GM19463 (cell line): ENCODE measurements around the gene JAK1.
"Not testable (repeated sequence)": the region's sequence is repeated elsewhere in the genome, so short reads cannot be mapped to it uniquely, and the experiment has no call there.

Experiments used
- ATAC-seq: cut with Tn5 transposase; IDR thresholded peaks from one replicate; pipeline ENCODE4 v1.9.1; 2021; ENCODE audit warnings: mild to moderate bottlenecking, moderate library complexity; ENCODE audit not compliant: unreplicated experiment

Gene JAK1

DNA sequence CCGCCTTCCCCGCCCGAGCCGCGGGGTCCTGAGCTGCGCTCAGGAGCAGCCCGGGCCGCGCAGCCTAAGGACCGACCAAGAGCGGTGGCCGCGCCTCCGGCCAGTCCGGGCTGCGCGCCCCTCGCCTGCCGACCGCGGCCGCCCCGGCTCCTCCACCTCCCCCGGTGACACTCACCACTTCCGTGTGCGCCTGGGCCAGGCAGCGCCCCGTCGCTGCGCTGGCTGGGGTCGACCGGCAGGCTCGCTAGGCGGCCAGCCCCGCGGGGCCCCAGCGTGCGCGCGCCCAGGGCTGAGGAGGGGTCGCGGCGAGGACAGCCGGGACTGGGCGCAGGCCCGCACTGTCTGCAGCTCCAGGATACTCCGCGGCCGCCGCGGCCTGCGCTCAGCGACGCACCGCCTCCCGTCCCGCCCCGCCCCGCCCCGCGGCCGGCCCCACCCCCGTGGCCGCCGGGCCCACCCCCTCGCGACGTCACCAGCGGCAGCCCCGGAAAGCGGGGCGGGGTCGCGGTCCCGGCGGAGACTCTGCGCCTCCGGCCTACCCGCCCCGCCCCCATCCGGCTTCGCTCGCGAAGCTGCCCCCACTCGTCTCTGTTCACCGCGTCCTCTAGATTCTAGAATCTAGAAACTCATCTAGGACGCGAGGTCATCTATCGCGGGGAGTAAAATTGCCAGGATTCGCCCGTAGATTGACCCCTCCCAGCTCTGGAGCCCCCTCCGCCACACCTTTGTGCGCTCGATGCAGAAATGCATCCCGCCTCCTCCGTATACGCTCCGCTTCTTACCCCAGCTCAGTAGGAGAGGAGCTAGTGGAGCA is at the start of gene JAK1:
Gene JAK1 (minus strand): TSS at position 392 of the 814 bp plus-strand sequence. CDS start 80,285 bp downstream, outside the sequence.
- ATAC-seq = peak; percentile 76

DNA sequence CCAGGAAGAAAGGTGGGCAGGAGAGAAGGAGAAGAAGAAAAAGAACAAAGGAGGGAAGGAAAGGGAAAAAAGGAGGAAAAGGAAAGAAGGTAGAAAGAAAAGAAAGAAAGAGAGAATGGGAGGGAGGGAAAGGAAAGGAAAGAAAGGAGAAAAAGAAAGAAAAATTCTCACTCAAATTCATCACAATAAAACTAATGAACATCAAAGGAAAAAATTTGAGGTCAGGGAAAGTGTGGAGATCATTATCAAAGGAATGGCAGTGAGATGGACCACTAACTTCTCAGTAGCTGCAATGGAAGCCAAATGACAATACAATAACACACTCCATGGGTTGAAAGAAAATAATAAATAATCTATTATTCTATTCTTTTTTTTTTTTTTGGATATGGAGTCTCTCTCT is 48.0 kb upstream of the JAK1 start:
- no peak for ATAC-seq

DNA sequence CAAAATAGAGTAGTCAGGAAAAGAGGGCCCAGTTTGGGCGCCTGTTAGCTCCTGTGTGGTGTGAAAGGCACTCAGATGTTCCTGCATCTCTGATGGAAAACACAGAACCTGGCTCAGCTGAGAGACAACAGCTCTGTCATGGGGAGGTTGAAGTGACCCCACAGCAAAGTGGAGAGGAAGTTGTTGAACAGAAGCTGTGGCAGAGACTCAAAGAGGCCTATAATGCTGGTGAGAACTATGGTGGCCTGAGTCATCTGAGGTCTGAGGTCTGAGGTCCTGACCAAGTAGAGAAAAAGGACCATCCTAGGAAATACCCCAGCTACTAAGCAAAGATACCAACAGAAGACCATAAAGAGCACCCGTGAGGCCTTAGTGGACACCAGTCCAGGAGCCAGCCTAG is 45.6 kb upstream of the JAK1 start:
- no peak for ATAC-seq

DNA sequence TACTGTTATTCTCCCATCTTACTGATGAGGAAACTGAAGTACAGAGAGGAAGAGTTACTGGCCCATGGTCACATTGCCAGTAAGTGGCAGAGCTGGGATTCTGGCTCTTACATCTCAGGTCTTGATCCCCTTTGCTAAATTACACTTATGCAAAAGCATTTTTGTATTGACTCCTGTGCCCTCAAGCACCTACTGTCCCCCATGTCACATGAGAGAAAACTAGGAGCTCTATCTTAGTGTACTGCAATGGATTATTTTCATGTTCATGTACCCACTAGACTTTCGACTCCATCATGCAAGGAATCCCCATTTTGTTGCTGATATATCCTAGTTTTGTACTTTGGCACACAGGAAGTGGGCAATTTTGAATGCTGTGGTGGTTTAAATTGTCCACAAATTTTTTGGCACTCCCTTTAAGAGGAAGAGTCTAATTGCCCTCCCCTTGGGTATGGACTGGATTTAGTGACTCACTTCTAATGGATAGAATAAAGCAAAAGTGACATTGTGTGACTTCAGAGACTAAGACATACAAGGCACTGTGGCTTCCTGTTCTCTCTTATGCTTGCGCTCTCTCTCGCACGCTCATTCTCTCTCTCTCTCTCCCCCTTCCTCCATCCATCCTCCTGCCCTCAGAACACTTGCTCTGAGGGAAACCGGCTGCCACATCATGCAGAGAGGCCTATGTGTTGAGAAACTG is 43.5 kb upstream of the JAK1 start:
- no peak for ATAC-seq

DNA sequence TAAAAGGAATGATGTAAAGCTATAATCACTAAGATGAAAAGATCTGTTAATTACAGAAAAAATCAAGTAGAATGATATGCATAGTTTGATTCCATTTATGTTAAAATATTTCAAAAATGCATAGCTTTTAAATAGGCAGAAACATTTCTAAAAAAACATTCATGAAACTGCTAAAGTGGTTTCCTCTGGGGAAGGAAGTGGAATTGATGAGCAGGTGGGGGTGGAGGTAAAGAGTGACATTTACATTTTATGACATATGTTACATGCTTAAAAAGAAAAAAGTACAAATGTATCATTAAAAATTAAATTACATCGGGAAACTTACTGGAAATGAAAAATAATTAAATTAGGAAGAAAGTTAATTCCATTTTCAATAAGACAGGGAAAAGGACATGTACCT is 42.8 kb upstream of the JAK1 start:
- ATAC-seq = no peak

DNA sequence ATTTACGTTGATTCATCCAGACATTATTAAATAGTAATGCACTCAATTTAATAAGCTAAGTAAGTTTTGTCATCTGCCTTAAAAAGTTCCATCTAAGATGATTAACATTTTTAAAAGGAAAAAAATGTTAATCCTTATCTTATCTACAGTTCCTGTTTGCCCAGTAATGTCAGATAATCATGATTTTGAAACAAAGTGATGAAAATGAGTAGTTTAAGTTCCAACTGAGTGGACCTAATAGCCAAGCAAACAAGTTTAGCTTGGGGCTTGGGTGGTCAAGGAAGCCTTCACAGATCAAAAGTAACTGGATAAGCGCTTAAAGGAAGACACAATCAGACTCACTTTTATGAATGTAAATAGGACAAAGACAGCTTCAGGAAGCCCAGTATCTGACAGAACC is 40.5 kb upstream of the JAK1 start:
- no peak for ATAC-seq

DNA sequence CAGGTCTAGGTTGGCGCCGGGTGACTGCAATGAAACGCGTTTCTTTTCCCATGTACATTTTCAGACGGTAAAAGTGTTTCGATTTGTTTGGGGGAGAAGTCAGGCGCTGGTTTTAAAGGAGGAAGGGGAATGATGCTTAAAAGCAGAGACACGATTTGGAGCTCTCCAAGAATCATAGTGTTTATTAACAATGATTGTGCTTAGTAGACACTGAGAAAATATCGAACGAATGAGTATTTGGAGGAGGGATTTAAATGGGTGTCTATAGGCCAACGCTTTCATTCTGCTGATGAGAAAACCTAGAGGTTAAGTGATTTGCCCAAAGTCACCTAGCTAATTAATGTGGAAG is 36.9 kb upstream of the JAK1 start:
- ATAC-seq = no peak

DNA sequence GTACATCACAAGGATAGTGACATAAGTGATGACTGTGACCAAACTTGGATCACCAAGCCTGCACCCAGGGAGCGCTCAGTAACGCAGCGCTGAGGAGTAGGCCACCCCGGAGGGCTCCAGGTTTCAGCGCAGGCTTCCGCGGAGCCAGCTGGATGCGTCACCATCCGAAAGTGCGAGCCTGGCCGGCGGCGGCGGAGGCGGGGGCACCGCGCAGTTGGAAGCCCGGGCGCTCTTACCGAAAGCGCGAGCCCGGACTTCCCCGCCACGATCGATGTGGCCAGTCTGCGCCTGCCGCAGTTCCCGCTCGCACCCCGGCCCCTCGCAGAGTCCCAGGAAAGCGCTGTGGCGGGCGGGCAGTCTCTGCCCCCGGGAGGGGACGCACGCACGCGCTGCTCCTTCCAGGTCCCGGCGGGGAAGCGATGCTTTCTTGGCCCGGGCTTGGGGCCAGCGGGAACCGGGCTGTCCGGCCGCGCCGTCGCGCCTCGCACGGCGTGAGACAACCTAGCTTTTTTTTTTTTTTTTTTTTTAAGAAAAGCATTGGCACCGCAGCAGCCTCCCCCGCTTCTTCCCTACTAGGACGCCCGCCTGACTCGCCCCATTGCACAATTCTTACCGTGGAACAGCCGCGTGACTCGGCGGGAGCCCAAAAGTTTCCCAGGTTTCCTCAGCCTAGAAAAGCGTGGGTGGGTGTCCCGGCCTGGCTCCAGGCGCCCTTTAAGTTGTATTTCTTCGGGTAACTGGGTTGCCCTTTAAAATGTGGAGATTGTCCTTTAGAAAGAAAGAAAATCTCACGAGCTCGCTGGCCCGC is 36.4 kb upstream of the JAK1 start:
- peak; percentile 91 for ATAC-seq

DNA sequence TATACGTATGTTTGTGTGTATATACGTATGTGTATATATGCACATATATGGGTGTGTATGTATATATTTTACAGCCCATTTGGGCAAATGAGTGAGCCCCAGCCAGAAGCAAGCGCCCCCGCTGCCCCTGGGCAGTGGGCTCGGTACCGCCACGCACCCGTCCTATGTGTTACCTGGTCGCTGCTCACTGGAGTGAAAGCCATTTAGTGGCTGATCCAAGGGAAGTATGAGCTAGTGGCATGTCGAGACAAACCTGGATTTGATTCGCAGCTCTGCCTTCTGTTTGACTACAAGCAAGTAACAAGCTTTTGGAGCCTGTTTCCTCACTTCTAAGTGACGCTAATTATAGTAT is 35.8 kb upstream of the JAK1 start:
- no peak for ATAC-seq

DNA sequence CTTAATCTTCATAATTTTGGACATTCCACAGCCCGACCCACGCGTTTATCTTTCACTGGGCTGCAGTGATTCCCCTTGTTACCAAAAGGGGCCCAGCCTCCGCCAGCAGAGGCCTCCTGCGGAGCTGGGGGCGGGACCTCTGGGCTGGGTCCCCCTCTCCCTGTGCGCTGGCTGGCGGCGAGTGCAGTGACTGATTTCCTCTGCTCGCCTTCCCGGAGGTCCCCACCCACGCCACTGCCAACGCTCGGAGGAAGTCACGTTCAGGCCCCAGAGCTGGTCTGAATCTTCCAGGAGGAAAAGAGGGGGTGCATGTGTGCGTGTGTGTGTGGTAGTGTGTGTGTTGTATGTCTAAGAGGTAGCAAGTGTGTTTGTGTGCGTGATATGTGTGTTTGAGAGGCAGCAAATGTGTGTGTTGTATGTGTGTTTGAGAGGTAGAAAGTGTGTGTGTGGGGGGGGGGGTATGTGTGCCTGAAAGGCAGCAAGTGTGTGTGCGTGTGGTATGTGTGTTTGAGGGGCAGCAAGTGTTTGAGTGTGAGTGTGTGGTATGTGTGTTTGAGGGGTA is 35.0 kb upstream of the JAK1 start:
- no peak for ATAC-seq

DNA sequence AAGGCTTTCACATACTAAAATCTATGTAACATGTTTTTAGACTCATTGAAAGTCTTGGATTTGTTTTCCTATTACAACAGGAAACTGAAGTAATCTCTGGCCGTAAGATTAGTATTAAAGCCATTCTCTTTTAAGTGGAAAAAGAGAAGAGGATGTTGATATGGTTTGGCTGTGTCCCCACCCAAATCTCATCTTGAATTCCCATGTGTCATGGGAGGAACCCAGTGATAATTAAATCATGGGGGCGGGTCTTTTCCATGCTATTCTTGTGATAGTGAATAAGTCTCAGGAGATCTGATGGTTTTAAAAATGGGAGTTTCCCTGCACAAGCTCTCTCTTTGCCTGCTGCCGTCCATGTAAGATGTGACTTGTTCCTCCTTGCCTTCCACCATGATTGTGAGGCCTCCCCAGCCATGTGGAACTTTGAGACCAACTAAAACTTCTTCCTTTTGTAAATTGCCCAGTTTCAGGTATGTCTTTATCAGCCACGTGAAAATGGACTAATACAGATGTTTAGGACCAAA is 32.1 kb upstream of the JAK1 start:
- not testable (repeated sequence) for ATAC-seq

DNA sequence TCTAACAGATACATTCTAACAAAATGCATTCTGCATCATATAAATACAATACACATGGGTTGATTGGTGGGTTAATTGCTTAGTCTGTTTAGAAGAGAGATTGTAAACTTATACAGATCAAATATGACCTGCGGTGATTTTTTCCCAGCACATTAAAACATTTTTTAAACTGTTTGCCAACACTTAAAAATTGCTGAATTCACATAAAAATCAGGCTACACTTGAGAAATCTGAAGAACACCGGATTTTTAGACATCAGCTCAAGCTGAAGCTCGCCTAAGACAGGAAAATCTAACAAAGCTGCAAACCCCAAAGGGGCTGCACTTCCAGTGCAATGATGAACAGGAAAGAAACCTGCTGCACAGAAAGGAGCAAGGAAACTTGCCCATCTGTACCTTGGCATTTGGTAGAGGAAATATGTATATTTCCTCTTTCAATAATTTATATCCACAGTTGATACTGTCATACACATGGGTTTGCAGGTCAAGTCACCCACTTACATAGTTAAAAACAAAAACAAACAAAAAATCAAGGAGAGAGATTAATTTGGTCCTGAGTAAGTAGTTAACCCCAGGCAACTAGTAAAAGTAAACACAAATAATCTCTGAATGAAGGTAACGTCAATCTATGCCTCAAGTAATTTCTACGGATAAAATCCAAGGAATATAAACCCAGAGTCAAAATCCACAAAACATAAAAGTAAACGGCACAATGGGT is 30.4 kb upstream of the JAK1 start:
- no peak for ATAC-seq

DNA sequence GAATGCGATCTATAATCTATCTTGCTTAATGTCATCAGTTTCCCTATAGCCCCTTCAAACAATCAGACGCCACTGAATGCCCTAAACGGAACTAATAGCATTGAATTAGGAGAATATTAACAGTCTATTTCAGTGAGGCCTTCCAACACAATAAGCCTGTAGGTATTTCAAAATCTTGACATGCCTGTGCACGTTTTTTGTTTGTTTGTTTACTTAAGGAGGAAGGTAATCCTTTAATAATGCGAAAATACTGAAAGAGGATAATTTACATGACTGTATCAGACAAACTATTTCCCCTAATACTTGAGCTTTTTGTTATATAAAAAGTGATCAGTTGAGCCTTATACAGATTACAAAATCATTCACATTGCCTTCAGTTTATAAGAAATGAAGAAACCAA is 29.0 kb upstream of the JAK1 start:
- ATAC-seq = no peak

DNA sequence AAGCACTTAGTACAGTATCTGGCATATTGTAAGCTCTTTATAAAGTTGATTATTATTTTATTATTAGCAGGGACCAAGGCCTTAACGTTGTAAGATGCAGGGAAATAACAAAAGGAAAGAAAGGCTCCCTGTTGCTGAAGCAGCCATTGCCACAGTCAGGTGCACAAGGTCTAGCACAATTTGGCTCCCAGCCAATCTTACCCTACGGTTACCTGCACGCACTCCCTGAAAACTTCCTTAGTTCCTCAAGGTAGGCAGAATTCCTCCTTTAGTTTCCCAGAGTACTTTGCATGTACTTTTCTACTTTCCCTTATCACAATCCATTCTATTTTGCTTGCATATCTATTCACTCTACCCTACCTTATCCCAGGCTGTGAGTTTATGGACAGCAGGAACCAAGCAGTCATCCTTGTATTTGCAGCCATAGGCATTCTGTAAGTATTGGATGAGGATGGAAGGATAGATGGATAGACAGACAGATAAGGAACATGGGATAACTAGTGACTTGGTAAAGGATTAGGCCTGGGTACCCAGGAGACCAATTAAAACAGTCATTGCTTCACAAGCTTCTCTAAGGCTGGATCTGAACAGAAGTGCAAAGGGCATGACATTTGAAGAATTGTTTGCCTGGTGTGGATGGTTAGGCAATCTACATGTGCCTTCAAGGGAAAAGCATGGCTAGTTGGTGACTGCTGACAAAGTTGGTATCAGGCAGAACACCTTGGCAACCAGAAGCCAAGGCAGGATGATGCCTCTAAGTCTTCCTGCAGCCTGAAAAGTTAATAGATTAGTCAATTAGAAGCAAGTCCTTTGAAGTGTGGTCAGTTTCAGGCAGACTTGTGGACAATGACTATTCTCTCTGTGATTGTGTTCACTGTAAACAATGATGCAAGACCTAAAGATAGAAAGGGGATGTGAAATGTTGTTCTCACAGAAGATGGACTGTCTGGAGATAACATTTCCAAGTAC is 20.8 kb upstream of the JAK1 start:
- ATAC-seq = peak; percentile 91

DNA sequence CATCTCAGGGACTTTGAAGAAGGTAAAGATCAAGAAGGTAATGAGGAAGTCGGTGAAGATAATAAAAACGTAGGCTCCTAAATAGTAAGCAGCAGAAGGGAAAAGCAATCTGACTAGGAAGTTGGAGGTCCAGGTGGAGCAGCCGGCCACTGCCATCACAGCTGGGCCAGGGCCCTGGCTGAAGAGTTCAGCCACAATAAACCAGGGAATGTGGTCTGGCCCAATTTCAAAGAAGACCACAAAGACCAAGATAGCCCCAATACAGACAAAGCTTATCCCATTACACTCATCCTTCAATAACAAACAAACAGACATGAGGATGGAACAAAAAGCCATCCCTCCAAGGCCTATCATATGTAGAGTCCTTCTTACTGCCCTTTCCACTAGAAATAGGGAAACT is 18.4 kb upstream of the JAK1 start:
- ATAC-seq = no peak

DNA sequence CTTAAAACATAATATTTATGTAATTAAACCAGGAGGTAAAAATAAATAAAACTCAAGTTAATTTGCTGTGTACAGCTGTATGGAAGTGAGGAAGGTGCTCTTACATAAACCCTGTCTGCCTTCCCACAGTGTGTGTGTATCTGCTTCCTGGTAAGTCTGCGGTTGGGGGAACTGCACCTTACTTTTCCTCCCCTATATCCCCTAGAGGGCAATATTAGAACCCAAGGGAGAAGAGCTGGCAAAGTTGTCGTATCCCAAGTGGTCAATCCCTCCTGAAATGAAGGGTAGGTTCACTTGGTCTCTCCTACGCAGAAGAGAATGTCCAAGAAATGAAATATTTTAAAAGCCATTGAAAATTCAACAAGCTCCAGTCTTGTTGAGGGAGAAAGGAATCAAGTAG is 17.8 kb upstream of the JAK1 start:
- ATAC-seq = no peak

DNA sequence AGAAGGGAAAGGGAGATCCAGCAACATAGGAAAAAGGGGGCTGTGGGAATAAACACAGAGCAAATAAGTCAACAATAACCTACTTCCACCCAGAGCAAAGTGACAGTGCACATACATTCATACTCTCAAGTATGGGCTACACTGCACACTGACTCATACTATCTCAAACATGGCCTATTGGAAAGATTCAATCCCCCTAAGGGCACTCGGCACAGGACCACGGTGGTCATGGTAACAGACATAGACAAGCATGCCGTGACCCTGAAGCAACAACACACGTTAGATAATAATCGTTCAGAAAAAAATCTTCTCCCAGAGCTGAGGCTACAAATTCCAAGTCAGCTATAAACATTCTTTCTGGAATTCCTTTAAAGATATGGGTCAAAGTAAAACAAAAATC is 16.8 kb upstream of the JAK1 start:
- no peak for ATAC-seq

DNA sequence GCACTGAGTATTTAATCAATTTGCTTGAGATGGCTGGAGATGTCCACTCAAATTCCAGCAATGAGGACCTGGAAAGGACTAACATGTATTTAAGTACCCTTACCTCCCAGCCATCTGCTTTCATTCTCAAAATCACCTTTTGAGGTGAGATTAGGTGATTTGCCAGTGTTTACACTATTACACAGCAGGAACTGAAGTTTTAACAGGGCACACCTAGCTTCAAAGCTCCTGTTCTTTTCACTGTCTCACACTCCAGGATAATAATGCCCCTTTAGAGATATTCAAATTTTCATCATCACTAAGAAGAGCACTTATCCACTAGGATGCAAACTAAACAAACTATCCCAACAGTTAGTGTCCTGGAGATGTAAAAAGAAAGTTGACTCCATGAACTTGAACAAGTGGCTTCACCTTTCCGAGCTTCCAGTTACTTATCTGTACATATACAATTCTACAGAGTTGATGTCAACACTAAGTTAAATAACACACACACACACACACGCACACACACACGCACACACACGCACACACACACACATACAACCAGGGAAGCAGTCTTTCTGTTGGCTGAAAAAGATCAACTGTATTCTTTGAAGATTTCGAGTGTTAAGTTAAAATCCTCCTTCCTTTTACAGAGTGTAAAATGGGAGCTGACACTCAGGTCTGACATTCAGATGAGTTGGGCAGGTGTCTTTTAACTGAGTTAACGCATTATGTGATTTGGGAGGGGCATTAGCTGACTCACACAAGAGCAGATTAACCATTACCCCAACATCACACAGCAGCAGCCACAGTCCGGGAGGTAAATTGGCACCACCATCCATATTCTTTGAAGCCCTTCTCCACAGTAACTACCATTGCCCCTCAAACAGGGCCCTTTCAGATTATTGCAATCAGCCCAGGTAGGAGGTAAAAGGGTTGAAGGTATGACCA is 15.5 kb upstream of the JAK1 start:
- no peak for ATAC-seq
